GM12878 (cell line): ENCODE measurements around the gene BUB1B. TPM values are rescaled to one million over a fixed set of nuclear protein-coding genes. Genes with fewer than 3 reads are reported as not detected.

Experiments
- ATAC-seq: fragments of 200-7000 bp; cut with Tn5 transposase; 3 replicates; pipeline ENCODE4 v1.9.1; 2020; ENCODE audit warnings: mild to moderate bottlenecking, moderate library complexity
- BruUV-seq: library from RNA; stranded (reverse); fragments of 400-500 nt; replicated peaks from 2 replicates; lab custom pipeline; 2021; lab: Mats Ljungman, UMichigan
- CTCF ChIA-PET: fragments of 300-600 bp; sonication (Branson Sonifier 250); formaldehyde crosslinking; extraction: SDS; loops from one replicate; lab custom pipeline; 2021; ENCODE audit warnings: inconsistent platforms; lab: Yijun Ruan, JAX
- POLR2A ChIA-PET: fragments of 350-600 bp; formaldehyde crosslinking; extraction: SDS; loops from one replicate; lab custom pipeline; 2021; ENCODE audit warnings: inconsistent platforms; lab: Charles Lee
- RAD21 ChIA-PET: fragments of 300-600 bp; sonication (Branson Sonifier 250); formaldehyde crosslinking; loops from one replicate; lab custom pipeline; 2023; ENCODE audit warnings: antibody characterized with exemption; ENCODE audit not compliant: unreplicated experiment; lab: Charles Lee
- SMC1A ChIA-PET: fragments of 300-600 bp; sonication (Branson Sonifier 250); formaldehyde crosslinking; loops from one replicate; lab custom pipeline; 2023; ENCODE audit not compliant: unreplicated experiment, uncharacterized antibody; lab: Charles Lee
- DNase-seq: peaks from one replicate; pipeline ENCODE4 v3.0.0-alpha.2; 2011; ENCODE audit warnings: low read depth, low spot score
- FAIRE-seq: peaks from 3 replicates; lab custom pipeline; 2011; peaks lifted over from hg19 to GRCh38; lab: Jason Lieb, UNC
- H2AFZ ChIP-seq: 2 replicates; pipeline ENCODE4 v1.6.0; 2011; ENCODE audit warnings: low read depth, low read length, control low read depth; ENCODE audit not compliant: control insufficient read depth
- H3K27ac ChIP-seq: 2 replicates; pipeline ENCODE4 v1.5.1; 2011; ENCODE audit warnings: control low read depth; ENCODE audit not compliant: control insufficient read depth, insufficient read depth
- H3K27me3 ChIP-seq, 2 experiments: replicated peaks in 1 of 2; 2 replicates each; pipeline versions ENCODE4 v1.6.0 to v1.6.1; 2011; ENCODE audit warnings: low read length in 1 of 2; ENCODE audit not compliant: control insufficient read depth in 2 of 2, insufficient read depth in 2 of 2
- H3K36me3 ChIP-seq, 2 experiments: 2 replicates each; pipeline ENCODE4 v1.5.1; 2011; ENCODE audit warnings: low read length in 1 of 2; ENCODE audit not compliant: control insufficient read depth in 2 of 2, insufficient read depth in 2 of 2
- H3K4me1 ChIP-seq: 2 replicates; pipeline ENCODE4 v1.6.1; 2011; ENCODE audit warnings: mild to moderate bottlenecking, low read length, moderate library complexity, mixed read lengths; ENCODE audit not compliant: control insufficient read depth, insufficient read depth
- H3K4me2 ChIP-seq: 2 replicates; pipeline ENCODE4 v1.6.0; 2011; ENCODE audit warnings: control low read depth; ENCODE audit not compliant: control insufficient read depth, insufficient read depth
- H3K4me3 ChIP-seq: fragments of 200-600 bp; sonication (generic); 2 replicates; pipeline ENCODE4 v1.5.1; 2016
- H3K79me2 ChIP-seq: 2 replicates; pipeline ENCODE4 v1.6.0; 2011; ENCODE audit warnings: low read length; ENCODE audit not compliant: control insufficient read depth, insufficient read depth
- H3K9ac ChIP-seq: 2 replicates; pipeline ENCODE4 v1.8.0; 2011; ENCODE audit warnings: low read length, control low read depth, mixed read lengths; ENCODE audit not compliant: control insufficient read depth, insufficient read depth
- H3K9me3 ChIP-seq: replicated peaks from 3 replicates; pipeline ENCODE4 v1.5.1; 2011; ENCODE audit warnings: mild to moderate bottlenecking, low read length; ENCODE audit not compliant: control insufficient read depth, insufficient read depth
- H4K20me1 ChIP-seq: 2 replicates; pipeline ENCODE4 v1.6.0; 2011; ENCODE audit not compliant: control insufficient read depth, insufficient read depth
- RAD51 ChIP-seq: fragments of 450-650 bp; IDR thresholded peaks from 2 replicates; pipeline ENCODE4 v1.6.1; 2016; ENCODE audit warnings: moderate library complexity, mild to moderate bottlenecking, inconsistent platforms
- RFX5 ChIP-seq: IDR thresholded peaks from 2 replicates; pipeline ENCODE4 v1.6.1; 2011; ENCODE audit warnings: low read depth, low read length, improper control_type of control experiment
- WGBS: methylation state at CpG from one replicate; pipeline ENCODE4 v1.1.6; 2016; ENCODE audit warnings: low lambda C conversion rate; ENCODE audit not compliant: insufficient replicate concordance, insufficient coverage; ENCODE audit errors: missing lambda C conversion rate; 5-methylcytosine and 5-hydroxymethylcytosine counted together
- in situ Hi-C: fragments of 300-500 bp; cut with MboI; formaldehyde crosslinking; loops from 9 replicates; pipeline ENCODE4 v1.14.3; 2018; ENCODE audit warnings: mixed read lengths
- intact Hi-C: fragments of 100-400 bp; cut with micrococcal nuclease; formaldehyde crosslinking; loops from one replicate; pipeline ENCODE4 v1.14.2; 2022; ENCODE audit not compliant: unreplicated experiment
- polyA plus RNA-seq, 11 experiments: library from polyadenylated mRNA; depleted of rRNA in 4 of 11; unstranded in 6 of 11; stranded (reverse) in 5 of 11; fragments of >200 nt; fragmentation: Nextera tagmentation in 4 of 11; fragmentation: Illumina TruSeq in 1 of 11; extraction: Ambion mirVana in 4 of 11; extraction: Trizol in 1 of 11; gene quantifications; 1 replicate in 1 of 11; 2 replicates in 10 of 11; pipeline versions ENCODE4 v1.2.1 to v1.2.3, GENCODE V29; 2011 to 2016; ENCODE audit warnings: inconsistent platforms in 2 of 11, missing spikeins in 2 of 11, low read depth in 1 of 11
- total RNA-seq, 4 experiments: library from RNA; depleted of rRNA in 3 of 4; stranded (reverse); fragments of >200 nt in 3 of 4; fragmentation: Illumina TruSeq in 1 of 4; extraction: Trizol in 1 of 4; gene quantifications; 2 replicates each; pipeline versions ENCODE4 v1.2.1 to v1.2.3, GENCODE V29; 2013 to 2021
- TF ChIP-seq, protein P1 (sequence below): fragments of 450-650 bp; formaldehyde crosslinking; IDR thresholded peaks from 2 replicates; pipeline ENCODE4 v1.4.0; 2020; ENCODE audit warnings: mild to moderate bottlenecking, moderate library complexity

BUB1B gene
- total and polyA plus RNA-seq, 10 of the 15 experiments (the other 5 are each of a cell fraction or from before 2014, with no cell fraction given), result 29.1 to 98.6 (median 77.3) TPM

DNA sequence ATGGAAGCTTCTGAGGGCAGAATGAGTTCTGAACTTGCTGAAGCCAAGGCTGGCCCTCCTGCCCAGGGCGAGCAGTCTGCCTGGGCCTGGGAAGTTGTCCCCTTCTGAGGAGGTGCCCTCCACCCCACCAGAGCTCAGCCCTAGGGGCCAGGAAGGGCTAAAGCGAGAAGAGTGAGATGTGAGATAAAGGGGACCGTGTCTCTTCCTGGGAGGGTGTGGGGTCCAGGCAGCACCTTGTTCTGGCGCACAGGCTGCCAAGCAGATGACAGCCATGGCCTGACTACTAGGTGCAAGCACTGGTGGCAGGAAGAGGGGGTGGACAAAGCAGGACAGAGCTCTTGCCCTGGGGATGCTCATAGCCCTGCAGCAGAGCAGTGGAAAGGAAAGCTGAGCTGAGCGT, 81.7 kb downstream of the BUB1B start:
- BruUV-seq, result no TSS peak
- POLR2A ChIA-PET, result no interaction called here

More for the DNA sequence above, 81.7 kb downstream of the BUB1B start:
- FAIRE-seq (no peak), DNase-seq (no peak), ATAC-seq (no peak)
- intact Hi-C loops, result no loop called here
- Histone ChIP-seq H3K9me3 (no peaks in the 10 kb centered on the region), H3K79me2 (no peaks in the 10 kb centered on the region), H3K4me2 (no peak overlapping the region), H3K4me1 (0 out of 2 replicates have a peak, but pooled peaks cover 4% of the 10 kb centered on the region), H2AFZ (no peak overlapping the region), H3K27ac (no peak overlapping the region), H3K9ac (no peak overlapping the region), H3K4me3 (no peak overlapping the region), H3K36me3 (no peaks in the 10 kb centered on the region), H4K20me1 (no peaks in the 10 kb centered on the region), H3K27me3 (no peaks in the 10 kb centered on the region; a peak in 1 of 4 replicates)
- CTCF ChIA-PET, result interaction anchor here (1.5 kb wide), 1 partner anchor 36 kb away, joined by 5 read pairs; no protein-coding TSS in a partner anchor
- SMC1A ChIA-PET, result no interaction called here
- RAD21 ChIA-PET, result no interaction called here
- in situ Hi-C loops, result no loop called here
- TF ChIP-seq RAD51 (no peak), RFX5 (no peak)
- TF ChIP-seq, protein P1, sequence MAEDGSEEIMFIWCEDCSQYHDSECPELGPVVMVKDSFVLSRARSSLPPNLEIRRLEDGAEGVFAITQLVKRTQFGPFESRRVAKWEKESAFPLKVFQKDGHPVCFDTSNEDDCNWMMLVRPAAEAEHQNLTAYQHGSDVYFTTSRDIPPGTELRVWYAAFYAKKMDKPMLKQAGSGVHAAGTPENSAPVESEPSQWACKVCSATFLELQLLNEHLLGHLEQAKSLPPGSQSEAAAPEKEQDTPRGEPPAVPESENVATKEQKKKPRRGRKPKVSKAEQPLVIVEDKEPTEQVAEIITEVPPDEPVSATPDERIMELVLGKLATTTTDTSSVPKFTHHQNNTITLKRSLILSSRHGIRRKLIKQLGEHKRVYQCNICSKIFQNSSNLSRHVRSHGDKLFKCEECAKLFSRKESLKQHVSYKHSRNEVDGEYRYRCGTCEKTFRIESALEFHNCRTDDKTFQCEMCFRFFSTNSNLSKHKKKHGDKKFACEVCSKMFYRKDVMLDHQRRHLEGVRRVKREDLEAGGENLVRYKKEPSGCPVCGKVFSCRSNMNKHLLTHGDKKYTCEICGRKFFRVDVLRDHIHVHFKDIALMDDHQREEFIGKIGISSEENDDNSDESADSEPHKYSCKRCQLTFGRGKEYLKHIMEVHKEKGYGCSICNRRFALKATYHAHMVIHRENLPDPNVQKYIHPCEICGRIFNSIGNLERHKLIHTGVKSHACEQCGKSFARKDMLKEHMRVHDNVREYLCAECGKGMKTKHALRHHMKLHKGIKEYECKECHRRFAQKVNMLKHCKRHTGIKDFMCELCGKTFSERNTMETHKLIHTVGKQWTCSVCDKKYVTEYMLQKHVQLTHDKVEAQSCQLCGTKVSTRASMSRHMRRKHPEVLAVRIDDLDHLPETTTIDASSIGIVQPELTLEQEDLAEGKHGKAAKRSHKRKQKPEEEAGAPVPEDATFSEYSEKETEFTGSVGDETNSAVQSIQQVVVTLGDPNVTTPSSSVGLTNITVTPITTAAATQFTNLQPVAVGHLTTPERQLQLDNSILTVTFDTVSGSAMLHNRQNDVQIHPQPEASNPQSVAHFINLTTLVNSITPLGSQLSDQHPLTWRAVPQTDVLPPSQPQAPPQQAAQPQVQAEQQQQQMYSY (CRISPR knock-in tag), result no peak
- WGBS, result 75% methylated on average over 5 of the region's 5 CpGs
